Activated T-helper 1 cell treated with anti-CD3 and anti-CD28 coated beads, Interleukin-12 subunit alpha, Interleukin-12 subunit beta, Interleukin-2, Interleukin-4 antibody, amounts not matched to agents 30 ng/mL and 10 ng/mL and 1 ng/mL, durations not matched to agents 14 hours and 24 hours and 36 hours (primary cell): ENCODE results near the gene SBNO2. TPM values are rescaled to one million over a fixed set of nuclear protein-coding genes. Genes with fewer than 3 reads are reported as not detected.

Source experiments
- DNase-seq: peaks from one replicate; pipeline ENCODE4 v3.0.0; 2021; ENCODE audit warnings: low spot score
- H3K27ac Mint-ChIP-seq: one replicate; pipeline ENCODE4 v1.8.0; 2021; ENCODE audit warnings: mild to moderate bottlenecking, mixed read lengths
- H3K27me3 Mint-ChIP-seq: one replicate; pipeline ENCODE4 v1.8.0; 2022; ENCODE audit warnings: mild to moderate bottlenecking, moderate library complexity, mixed read lengths; ENCODE audit not compliant: insufficient read depth
- H3K36me3 Mint-ChIP-seq: one replicate; pipeline ENCODE4 v1.8.0; 2021; ENCODE audit warnings: low read depth, mixed read lengths
- H3K4me1 Mint-ChIP-seq: one replicate; pipeline ENCODE4 v1.8.0; 2021; ENCODE audit warnings: low read depth, mixed read lengths
- H3K4me3 Mint-ChIP-seq: one replicate; pipeline ENCODE4 v1.8.0; 2021; ENCODE audit warnings: mild to moderate bottlenecking, moderate library complexity, mixed read lengths
- H3K9me3 Mint-ChIP-seq: one replicate; pipeline ENCODE4 v1.8.0; 2021; ENCODE audit warnings: mixed read lengths
- intact Hi-C: fragments of 100-400 bp; cut with micrococcal nuclease; formaldehyde crosslinking; loops from one replicate; pipeline ENCODE4 v1.15.1; 2024
- total RNA-seq: library from RNA; stranded (reverse); gene quantifications from 2 replicates; pipeline ENCODE4 v1.2.3, GENCODE V29; 2022

Gene SBNO2
- total RNA-seq, 1 donor from 2014 or later: 96.9 TPM

- no peaks in the 10 kb centered on the region for H3K9me3 Mint-ChIP-seq
- no peak overlapping the region for H3K4me3 Mint-ChIP-seq
- intact Hi-C loops: no loop called here
- no peaks in the 10 kb centered on the region for H3K4me1 Mint-ChIP-seq
- H3K27ac Mint-ChIP-seq: no peak overlapping the region
- H3K36me3 Mint-ChIP-seq: peaks cover 3% of the 10 kb centered on the region
- H3K27me3 Mint-ChIP-seq: no peaks in the 10 kb centered on the region
- no peak for DNase-seq
These were observed 14.0 kb downstream of the SBNO2 start for GRCh38 chr19:1159864-1160595.

- peaks cover 3% of the 10 kb centered on the region for H3K36me3 Mint-ChIP-seq
- H3K9me3 Mint-ChIP-seq: no peaks in the 10 kb centered on the region
- DNase-seq: no peak
- H3K4me3 Mint-ChIP-seq: no peak overlapping the region
- no peaks in the 10 kb centered on the region for H3K4me1 Mint-ChIP-seq
- no peaks in the 10 kb centered on the region for H3K27me3 Mint-ChIP-seq
- no peak overlapping the region for H3K27ac Mint-ChIP-seq
- intact Hi-C loops: no loop called here
These were observed 15.1 kb downstream of the SBNO2 start for GRCh38 chr19:1158885-1159448.

GRCh38 chr19:1157931-1158884 lies 15.9 kb downstream of the SBNO2 start:
- H3K36me3 Mint-ChIP-seq: peaks cover 3% of the 10 kb centered on the region
- intact Hi-C loops: no loop called here
- no peaks in the 10 kb centered on the region for H3K9me3 Mint-ChIP-seq
- no peaks in the 10 kb centered on the region for H3K4me1 Mint-ChIP-seq
- no peaks in the 10 kb centered on the region for H3K27me3 Mint-ChIP-seq
- no peak for DNase-seq
- H3K27ac Mint-ChIP-seq: no peak overlapping the region
- no peak overlapping the region for H3K4me3 Mint-ChIP-seq

- Mint-ChIP-seq H3K27ac (no peak overlapping the region), H3K4me1 (no peaks in the 10 kb centered on the region), H3K36me3 (peaks cover 3% of the 10 kb centered on the region), H3K4me3 (no peak overlapping the region), H3K9me3 (no peaks in the 10 kb centered on the region), H3K27me3 (no peaks in the 10 kb centered on the region)
- no peak for DNase-seq
- intact Hi-C loops: no loop called here
These were observed 17.0 kb downstream of the SBNO2 start for GRCh38 chr19:1156830-1157615.

GRCh38 chr19:1156305-1156801 lies 17.7 kb downstream of the SBNO2 start:
- intact Hi-C loops: no loop called here
- no peaks in the 10 kb centered on the region for H3K4me1 Mint-ChIP-seq
- no peaks in the 10 kb centered on the region for H3K9me3 Mint-ChIP-seq
- no peak for DNase-seq
- no peak overlapping the region for H3K4me3 Mint-ChIP-seq
- H3K36me3 Mint-ChIP-seq: peaks cover 4% of the 10 kb centered on the region
- H3K27ac Mint-ChIP-seq: no peak overlapping the region
- no peaks in the 10 kb centered on the region for H3K27me3 Mint-ChIP-seq

- H3K9me3 Mint-ChIP-seq: no peaks in the 10 kb centered on the region
- H3K36me3 Mint-ChIP-seq: peaks cover 4% of the 10 kb centered on the region
- H3K4me1 Mint-ChIP-seq: no peaks in the 10 kb centered on the region
- intact Hi-C loops: no loop called here
- H3K27me3 Mint-ChIP-seq: no peaks in the 10 kb centered on the region
- no peak for DNase-seq
- H3K4me3 Mint-ChIP-seq: no peak overlapping the region
- no peak overlapping the region for H3K27ac Mint-ChIP-seq
These were observed 18.4 kb downstream of the SBNO2 start for GRCh38 chr19:1155352-1156304.

GRCh38 chr19:1154731-1155351 lies 19.2 kb downstream of the SBNO2 start:
- no peak for DNase-seq
- Mint-ChIP-seq H3K27ac (no peak overlapping the region), H3K27me3 (no peaks in the 10 kb centered on the region), H3K4me1 (no peaks in the 10 kb centered on the region), H3K36me3 (peaks cover 4% of the 10 kb centered on the region), H3K9me3 (no peaks in the 10 kb centered on the region), H3K4me3 (no peak overlapping the region)
- intact Hi-C loops: no loop called here

GRCh38 chr19:1153891-1154730 lies 20.0 kb downstream of the SBNO2 start:
- Mint-ChIP-seq H3K9me3 (no peaks in the 10 kb centered on the region), H3K36me3 (peaks cover 6% of the 10 kb centered on the region), H3K4me3 (no peak overlapping the region), H3K4me1 (no peaks in the 10 kb centered on the region), H3K27ac (no peak overlapping the region), H3K27me3 (no peaks in the 10 kb centered on the region)
- no peak for DNase-seq
- intact Hi-C loops: no loop called here

- no peaks in the 10 kb centered on the region for H3K4me1 Mint-ChIP-seq
- no peaks in the 10 kb centered on the region for H3K9me3 Mint-ChIP-seq
- no peak overlapping the region for H3K27ac Mint-ChIP-seq
- peaks cover 6% of the 10 kb centered on the region for H3K36me3 Mint-ChIP-seq
- intact Hi-C loops: no loop called here
- DNase-seq: no peak
- H3K4me3 Mint-ChIP-seq: no peak overlapping the region
- H3K27me3 Mint-ChIP-seq: no peaks in the 10 kb centered on the region
These were observed 22.0 kb downstream of the SBNO2 start for GRCh38 chr19:1151917-1152587.

- no peaks in the 10 kb centered on the region for H3K27me3 Mint-ChIP-seq
- no peak overlapping the region for H3K27ac Mint-ChIP-seq
- H3K36me3 Mint-ChIP-seq: peaks cover 6% of the 10 kb centered on the region
- intact Hi-C loops: no loop called here
- no peaks in the 10 kb centered on the region for H3K4me1 Mint-ChIP-seq
- no peak for DNase-seq
- no peaks in the 10 kb centered on the region for H3K9me3 Mint-ChIP-seq
- H3K4me3 Mint-ChIP-seq: no peak overlapping the region
These were observed 22.9 kb downstream of the SBNO2 start for GRCh38 chr19:1151037-1151724.
